ENCODE data around the gene AGTRAP. TPM values are rescaled to one million over a fixed set of nuclear protein-coding genes. Genes with fewer than 3 reads are reported as not detected.

The AGTRAP gene
- total RNA-seq, 2 donors from 2014 or later, result 12.6 to 13.4 TPM

DNA sequence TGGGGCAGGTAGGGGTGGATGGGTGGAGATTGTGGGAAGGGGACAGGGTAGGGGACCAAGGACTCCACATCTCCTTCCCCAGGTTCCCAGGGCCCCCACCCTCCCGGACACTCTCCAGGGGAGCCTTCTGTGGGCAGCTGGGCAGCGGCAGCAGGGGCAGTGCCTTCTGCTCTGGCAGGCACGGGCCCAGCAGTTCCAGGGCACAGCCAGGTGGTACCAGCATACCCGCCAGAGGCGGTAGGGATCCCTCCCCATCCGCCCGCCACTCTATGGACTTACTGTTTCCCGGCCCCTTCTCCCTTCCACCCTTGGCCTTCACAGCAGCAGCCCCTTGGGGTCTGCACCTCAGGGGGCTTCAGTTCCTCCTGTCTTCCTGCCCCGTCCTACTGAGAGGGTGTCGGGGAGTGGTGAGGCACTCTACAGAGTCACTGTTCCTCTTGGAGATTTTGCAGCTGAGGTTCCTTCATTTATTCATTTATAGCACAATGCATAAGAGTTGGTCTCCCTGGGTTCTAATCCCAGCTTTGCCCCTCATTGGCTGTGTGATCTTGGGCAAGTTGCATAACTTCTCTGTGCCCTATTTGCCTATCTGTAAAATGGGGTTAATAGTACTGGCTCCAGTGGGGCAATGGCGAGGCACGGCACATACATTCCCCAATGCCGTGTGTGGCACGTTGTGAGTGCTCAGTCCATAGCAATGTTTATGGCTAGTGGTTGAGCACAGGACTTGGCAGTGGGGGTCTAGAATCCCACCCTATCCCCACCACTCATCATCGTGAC is 43.1 kb downstream of the AGTRAP start:
- Mint-ChIP-seq H3K36me3 (ENCODE audit: insufficient read depth in 2 of 2) (no peaks in the 10 kb centered on the region), H3K4me3 (no peak overlapping the region), H3K9me3 (no peaks in the 10 kb centered on the region), H3K27me3 (ENCODE audit: low read depth) (no peaks in the 10 kb centered on the region), H3K4me1 (ENCODE audit: low read depth) (no peaks in the 10 kb centered on the region), H3K27ac (no peak overlapping the region)
- no peak for DNase-seq
- no peak for ATAC-seq (replicated peaks in 1 of 2)

DNA sequence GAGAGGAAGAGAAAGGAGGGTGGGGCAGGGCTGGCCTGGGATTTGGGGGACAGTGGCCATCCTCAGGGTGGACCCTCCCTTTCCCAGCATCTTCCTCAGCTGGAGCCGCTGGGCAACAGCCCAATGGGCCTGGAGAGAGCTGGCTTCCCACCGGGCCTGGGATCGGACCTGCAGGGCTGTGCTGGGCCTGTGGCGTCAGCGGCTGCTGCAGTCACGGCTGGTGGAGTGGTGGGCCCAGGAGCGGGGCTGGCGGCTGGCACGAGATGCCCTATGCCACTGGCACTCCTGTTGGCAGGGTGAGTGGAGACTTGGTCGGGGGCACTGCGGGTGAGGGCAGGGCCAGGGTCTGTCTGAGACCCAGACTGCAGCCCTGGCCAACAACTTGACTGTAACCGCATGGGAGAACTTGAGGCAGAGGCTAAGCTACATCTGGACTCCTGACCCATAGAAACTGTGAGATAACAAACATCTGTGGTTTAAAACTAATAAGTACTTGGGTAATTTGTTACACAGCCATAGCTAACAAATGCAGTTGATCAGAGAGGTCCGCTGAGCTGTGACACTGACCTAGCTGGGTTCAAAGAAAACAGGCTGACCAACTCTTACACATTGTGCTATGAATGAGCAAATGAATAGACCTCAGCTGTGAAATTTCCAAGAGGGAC is 43.9 kb downstream of the AGTRAP start:
- Mint-ChIP-seq H3K4me3 (no peak overlapping the region), H3K36me3 (ENCODE audit: insufficient read depth in 2 of 2) (no peaks in the 10 kb centered on the region), H3K27me3 (ENCODE audit: low read depth) (no peaks in the 10 kb centered on the region), H3K9me3 (no peaks in the 10 kb centered on the region), H3K27ac (no peak overlapping the region), H3K4me1 (ENCODE audit: low read depth) (no peaks in the 10 kb centered on the region)
- no peak for ATAC-seq (replicated peaks in 1 of 2)
- DNase-seq, result no peak

DNA sequence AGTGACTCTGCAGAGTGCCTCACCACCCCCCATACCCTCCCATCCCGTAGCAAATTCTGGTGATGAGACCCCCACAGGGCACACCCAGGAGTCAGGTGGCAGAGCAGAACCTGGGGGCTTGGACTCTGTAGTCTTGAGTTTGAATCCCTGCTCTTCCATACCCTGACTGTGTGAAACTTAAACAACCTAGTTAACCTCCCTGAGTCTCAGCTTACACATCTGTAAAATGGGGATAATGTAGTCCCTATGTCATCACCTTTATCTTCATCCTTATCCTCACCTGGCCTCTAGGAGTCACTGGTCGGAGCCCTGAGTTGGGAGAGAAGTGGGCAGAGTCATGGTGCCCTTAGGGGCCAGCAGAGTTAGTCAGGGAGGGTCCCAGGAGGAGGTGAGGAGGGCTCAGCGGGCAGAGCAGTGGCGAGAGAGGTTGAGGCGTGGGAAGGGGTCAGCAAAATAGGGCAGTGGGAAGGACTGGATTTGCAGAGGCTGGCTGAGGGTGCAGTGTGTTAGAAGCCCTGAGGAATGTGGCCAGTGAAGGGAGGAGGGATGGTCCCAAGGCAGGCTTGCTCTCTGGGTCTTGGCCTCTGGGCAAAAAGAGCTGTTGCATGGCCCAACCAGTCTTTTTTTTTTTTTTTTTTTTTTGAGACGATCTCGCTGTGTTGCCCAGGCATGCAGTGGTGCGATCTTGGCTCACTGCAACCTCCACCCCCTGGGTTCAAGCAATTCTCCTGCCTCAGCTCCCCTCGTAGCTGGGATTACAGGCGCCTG is 44.6 kb downstream of the AGTRAP start:
- DNase-seq (no peak), ATAC-seq (replicated peaks in 1 of 2) (no peak)
- H3K27ac Mint-ChIP-seq, result no peak overlapping the region
- H3K36me3 Mint-ChIP-seq (ENCODE audit: insufficient read depth in 2 of 2), result no peaks in the 10 kb centered on the region
- no peak overlapping the region for H3K4me3 Mint-ChIP-seq
- H3K27me3 Mint-ChIP-seq (ENCODE audit: low read depth), result no peaks in the 10 kb centered on the region
- no peaks in the 10 kb centered on the region for H3K9me3 Mint-ChIP-seq
- no peaks in the 10 kb centered on the region for H3K4me1 Mint-ChIP-seq (ENCODE audit: low read depth)

DNA sequence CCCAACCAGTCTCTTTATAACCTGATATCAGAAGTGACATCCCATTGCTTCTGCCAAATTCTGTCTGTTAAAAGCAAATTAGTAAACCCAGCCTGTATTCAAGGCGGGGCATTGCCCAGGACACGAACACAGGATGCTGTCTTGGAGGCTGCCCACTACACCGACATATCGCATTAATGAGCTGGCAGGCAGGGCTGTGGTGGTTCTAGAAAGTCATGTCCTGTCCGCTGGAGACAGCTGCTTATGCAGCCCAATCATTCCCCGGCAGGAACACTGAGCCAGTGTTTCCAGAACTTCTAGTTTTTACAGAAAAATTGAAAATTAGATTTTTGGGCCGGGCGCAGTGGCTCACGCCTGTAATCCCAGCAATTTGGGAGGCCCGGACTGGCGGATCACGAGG is 45.4 kb downstream of the AGTRAP start:
- ATAC-seq (replicated peaks in 1 of 2), result no peak
- Mint-ChIP-seq H3K36me3 (ENCODE audit: insufficient read depth in 2 of 2) (no peaks in the 10 kb centered on the region), H3K4me3 (no peak overlapping the region), H3K27ac (no peak overlapping the region), H3K9me3 (no peaks in the 10 kb centered on the region), H3K27me3 (ENCODE audit: low read depth) (no peaks in the 10 kb centered on the region), H3K4me1 (ENCODE audit: low read depth) (no peaks in the 10 kb centered on the region)
- DNase-seq, result no peak

DNA sequence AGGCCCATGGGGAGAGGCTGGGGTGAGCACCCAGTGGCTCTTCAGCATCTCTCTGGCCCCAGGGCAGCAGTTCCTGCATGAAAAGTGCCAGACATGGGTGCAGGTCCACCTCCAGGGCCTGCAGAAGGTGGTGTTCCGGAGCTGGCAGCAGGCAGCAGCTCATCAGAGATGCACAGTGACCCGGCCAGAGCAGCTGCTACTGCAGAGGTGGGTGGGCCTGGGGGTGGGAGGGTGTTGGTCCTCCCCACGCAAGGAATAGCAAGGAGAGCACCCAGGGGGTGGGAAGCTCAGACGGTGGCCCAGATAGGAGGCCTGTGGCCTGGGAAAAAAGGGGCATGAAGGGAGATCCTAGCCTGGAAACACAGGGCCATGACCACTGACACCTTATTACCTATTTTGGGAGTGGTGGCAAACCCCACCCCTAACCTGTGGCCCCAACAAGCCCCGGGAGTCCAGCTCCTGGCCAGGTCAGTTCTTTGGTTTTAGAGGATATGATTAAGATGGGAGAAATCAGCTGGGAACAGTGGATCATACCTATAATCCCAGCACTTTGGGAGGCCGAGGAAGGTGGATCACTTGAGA is 46.3 kb downstream of the AGTRAP start:
- DNase-seq, result no peak
- Mint-ChIP-seq H3K36me3 (ENCODE audit: insufficient read depth in 2 of 2) (no peaks in the 10 kb centered on the region), H3K9me3 (no peaks in the 10 kb centered on the region), H3K4me1 (ENCODE audit: low read depth) (no peaks in the 10 kb centered on the region), H3K27ac (no peak overlapping the region), H3K27me3 (ENCODE audit: low read depth) (no peaks in the 10 kb centered on the region), H3K4me3 (no peak overlapping the region)
- no peak for ATAC-seq (replicated peaks in 1 of 2)

DNA sequence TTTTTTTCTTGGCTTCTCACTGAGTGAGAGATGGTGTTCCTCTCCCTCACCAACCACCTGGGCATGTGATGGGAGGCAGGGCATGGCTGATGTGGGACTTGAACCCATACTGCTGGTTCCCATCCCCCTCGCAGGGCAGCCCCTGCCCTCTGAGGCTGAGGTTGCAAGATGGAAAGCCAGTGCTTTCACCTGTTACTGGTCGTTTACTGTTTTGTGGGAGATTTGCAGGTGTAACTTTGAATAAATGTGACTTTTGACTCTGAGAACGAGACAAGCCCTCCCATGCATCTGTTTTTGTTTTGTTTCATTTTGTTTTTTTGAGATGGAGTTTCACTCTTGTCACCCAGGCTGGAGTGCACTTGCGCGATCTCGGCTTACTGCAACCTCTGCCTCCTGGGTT is 47.6 kb downstream of the AGTRAP start:
- no peak overlapping the region for H3K27ac Mint-ChIP-seq
- H3K9me3 Mint-ChIP-seq, result no peaks in the 10 kb centered on the region
- no peaks in the 10 kb centered on the region for H3K36me3 Mint-ChIP-seq (ENCODE audit: insufficient read depth in 2 of 2)
- H3K27me3 Mint-ChIP-seq (ENCODE audit: low read depth), result no peaks in the 10 kb centered on the region
- DNase-seq (no peak), ATAC-seq (replicated peaks in 1 of 2) (no peak)
- no peaks in the 10 kb centered on the region for H3K4me1 Mint-ChIP-seq (ENCODE audit: low read depth)
- no peak overlapping the region for H3K4me3 Mint-ChIP-seq

DNA sequence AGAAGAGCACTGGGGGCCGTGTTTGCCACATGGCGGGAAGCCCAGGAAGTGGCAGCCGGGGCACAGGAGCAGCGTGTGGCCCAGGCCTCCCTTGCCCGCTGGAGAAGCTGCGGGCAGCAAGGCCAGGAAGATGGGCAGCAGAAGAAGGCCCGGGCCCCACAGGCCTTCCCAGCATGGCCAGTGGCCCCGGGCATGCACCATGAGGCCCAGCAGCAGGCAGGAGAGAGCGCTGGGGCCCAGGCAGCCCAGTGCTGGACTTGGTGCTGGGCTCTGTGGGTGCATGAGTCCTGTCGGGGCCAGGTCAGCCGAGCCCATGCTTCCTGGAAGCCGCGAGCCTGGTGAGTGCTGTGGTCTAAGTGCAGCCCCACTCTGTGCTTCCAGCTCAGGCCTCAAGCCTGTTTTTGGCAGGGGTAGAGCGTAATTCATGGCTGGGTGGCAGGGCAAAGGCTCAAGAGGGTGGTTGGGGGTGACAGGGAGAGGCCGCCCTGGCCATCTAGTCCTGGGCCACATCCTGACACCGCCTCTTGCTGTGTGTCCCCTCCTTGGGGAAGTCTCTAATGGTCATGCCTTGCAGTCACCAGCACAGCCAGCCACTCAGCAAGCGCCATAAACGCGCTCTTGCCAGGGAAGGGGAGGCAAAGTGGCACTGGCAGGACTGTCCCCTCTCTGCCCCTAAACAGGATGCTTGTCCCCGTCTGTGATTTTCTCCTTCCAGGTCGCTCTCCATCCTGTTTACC is 48.5 kb downstream of the AGTRAP start:
- Mint-ChIP-seq H3K9me3 (no peaks in the 10 kb centered on the region), H3K4me1 (ENCODE audit: low read depth) (no peaks in the 10 kb centered on the region), H3K36me3 (ENCODE audit: insufficient read depth in 2 of 2) (no peaks in the 10 kb centered on the region), H3K27me3 (ENCODE audit: low read depth) (no peaks in the 10 kb centered on the region), H3K27ac (no peak overlapping the region), H3K4me3 (no peak overlapping the region)
- ATAC-seq (replicated peaks in 1 of 2) (peak; percentile 6 to 11), DNase-seq (no peak)

DNA sequence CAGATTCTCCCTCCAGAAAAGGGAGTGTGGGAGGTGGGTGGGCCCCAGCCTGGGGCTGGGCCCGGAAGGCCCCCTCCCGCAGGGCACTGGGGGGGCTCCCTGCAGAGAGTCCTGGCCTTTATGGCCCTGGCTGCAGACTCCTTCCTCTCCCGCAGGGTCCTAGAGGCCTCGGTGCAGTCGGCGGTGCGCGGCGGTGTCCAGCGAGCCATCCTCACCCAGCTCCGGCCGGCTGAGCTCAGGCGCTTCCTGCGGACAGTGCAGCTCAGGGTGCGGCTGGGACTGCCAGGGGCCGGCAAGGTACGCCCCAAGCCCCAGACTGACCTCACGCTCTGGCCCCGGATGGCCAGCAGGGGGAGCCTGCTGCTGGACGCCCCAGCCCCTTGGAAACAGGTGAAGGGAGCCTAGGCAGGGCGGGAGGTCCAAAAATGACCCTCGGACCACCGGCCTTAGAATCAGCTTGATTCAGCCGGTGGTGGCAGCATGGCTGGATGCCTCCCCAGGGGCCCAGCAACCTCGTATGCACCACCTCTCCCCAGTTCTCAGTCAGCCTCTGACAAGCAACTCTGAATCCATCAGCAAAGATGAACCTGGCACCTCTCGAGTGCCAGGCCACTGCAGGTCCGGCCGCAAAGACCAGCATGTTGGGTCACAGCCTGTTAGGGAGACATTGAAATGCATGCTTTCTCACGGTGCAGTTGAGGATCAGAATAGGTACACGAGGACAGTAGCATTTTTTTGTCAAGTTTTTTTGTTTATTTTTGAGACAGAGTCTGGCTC is 49.2 kb downstream of the AGTRAP start:
- ATAC-seq (replicated peaks in 1 of 2) (peak; percentile 83 to 87), DNase-seq (peak; percentile 65 to 68)
- Mint-ChIP-seq H3K27me3 (ENCODE audit: low read depth) (no peaks in the 10 kb centered on the region), H3K27ac (no peak overlapping the region), H3K9me3 (no peaks in the 10 kb centered on the region), H3K36me3 (ENCODE audit: insufficient read depth in 2 of 2) (no peaks in the 10 kb centered on the region), H3K4me1 (ENCODE audit: low read depth) (no peaks in the 10 kb centered on the region), H3K4me3 (peak overlapping the region; percentile 61 to 64)

DNA sequence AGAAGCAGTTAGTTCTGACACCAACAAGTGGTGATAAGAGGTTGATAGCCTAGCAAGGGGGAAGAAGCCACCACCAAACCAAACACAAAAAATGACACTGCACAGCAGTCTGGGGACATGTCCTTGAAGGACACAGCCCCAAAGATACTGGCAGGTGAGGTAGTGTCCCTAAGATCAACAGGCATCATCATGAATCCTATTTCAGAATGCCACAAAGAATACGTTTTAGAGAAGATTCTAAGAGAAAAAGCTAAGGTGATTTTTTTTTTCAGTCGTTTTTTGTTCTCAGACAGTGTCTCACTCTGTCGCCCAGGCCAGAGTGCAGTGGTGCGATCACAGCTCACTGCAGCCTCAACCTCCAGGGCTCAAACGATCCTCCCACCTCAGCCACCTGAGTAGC is 50.2 kb downstream of the AGTRAP start:
- H3K4me3 Mint-ChIP-seq, result no peak overlapping the region
- H3K4me1 Mint-ChIP-seq (ENCODE audit: low read depth), result no peaks in the 10 kb centered on the region
- no peak overlapping the region for H3K27ac Mint-ChIP-seq
- no peaks in the 10 kb centered on the region for H3K36me3 Mint-ChIP-seq (ENCODE audit: insufficient read depth in 2 of 2)
- DNase-seq (no peak), ATAC-seq (replicated peaks in 1 of 2) (no peak)
- H3K27me3 Mint-ChIP-seq (ENCODE audit: low read depth), result no peaks in the 10 kb centered on the region
- no peaks in the 10 kb centered on the region for H3K9me3 Mint-ChIP-seq

DNA sequence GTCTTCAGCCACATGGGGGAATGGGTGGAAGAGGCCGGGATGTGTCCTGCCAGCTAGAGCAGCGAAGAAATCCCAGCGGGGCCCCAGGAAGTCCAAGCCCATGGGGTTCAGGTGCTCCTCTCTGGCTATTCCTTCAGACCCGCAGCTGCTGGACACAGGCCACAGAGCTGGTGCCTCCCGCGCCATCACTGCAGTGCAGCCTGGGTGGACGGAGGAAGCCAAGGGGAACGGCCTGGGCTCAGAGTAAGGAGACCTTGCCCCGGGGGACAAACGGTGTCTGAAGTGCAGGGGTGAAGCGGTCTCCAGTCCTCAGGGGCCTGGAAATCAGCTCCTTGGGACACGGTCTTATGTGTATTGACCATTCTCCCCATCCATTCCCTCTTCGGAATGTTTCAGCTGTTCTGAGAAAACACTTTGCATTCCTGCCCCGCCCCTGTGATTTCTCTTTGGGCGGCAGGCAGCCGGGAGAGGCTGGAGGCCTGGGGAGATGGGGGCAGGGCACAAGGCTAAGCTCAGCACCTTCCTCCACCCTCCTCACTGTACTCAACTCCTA is 51.4 kb downstream of the AGTRAP start:
- Mint-ChIP-seq H3K4me1 (ENCODE audit: low read depth) (no peaks in the 10 kb centered on the region), H3K4me3 (no peak overlapping the region), H3K27me3 (ENCODE audit: low read depth) (no peaks in the 10 kb centered on the region), H3K9me3 (no peaks in the 10 kb centered on the region), H3K27ac (no peak overlapping the region), H3K36me3 (ENCODE audit: insufficient read depth in 2 of 2) (peaks cover 0 to 3% of the 10 kb centered on the region in 2 donors)
- DNase-seq (no peak), ATAC-seq (replicated peaks in 1 of 2) (no peak)

DNA sequence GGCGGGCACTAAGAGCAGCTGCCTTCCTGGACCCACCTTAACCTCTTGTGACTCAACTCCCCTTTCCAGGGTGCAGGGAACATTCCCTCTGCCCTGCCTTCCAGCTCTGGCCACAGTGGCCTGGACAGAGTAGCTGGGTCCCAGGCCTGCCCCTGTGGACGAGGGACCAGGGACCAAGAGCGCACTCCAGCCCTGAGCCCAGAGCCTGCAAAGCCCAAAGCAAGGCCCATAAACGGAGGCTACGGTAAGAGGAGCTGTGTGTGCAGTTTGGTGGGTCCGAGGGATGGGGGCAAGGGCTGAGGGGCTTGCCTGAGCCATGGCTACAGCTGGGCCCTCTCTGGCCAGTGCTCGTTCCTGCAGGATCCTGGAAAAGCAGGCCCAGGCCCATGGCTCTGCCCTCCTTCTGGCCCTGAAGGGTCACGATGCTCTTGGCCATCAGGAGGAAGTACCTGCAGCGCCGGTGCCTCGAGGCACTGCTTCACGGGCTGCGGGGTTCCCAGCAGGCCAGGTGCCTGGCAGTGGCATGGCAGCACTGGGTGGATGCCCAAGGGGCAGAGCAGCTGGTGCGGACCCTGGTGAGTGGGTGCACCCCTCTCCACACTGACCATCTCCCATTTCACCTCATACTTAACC is 52.0 kb downstream of the AGTRAP start:
- no peak for DNase-seq
- no peak overlapping the region for H3K4me3 Mint-ChIP-seq
- H3K9me3 Mint-ChIP-seq, result no peaks in the 10 kb centered on the region
- H3K4me1 Mint-ChIP-seq (ENCODE audit: low read depth), result no peaks in the 10 kb centered on the region
- ATAC-seq (replicated peaks in 1 of 2), result no peak
- H3K27me3 Mint-ChIP-seq (ENCODE audit: low read depth), result no peaks in the 10 kb centered on the region
- no peak overlapping the region for H3K27ac Mint-ChIP-seq
- peaks cover 0 to 3% of the 10 kb centered on the region in 2 donors for H3K36me3 Mint-ChIP-seq (ENCODE audit: insufficient read depth in 2 of 2)
